Measurements from ENCODE around the gene CADPS2.

CADPS2 gene

GRCh38 chr7:122600630-122601029, 285.6 kb downstream of the CADPS2 start:
- no peak for DNase-seq (ENCODE audit: low spot score)

GRCh38 chr7:122600042-122600441, 286.2 kb downstream of the CADPS2 start:
- DNase-seq (ENCODE audit: low spot score) = no peak

GRCh38 chr7:122597277-122597676, 289.0 kb downstream of the CADPS2 start:
- DNase-seq (ENCODE audit: low spot score) = no peak

GRCh38 chr7:122595885-122596284, 290.4 kb downstream of the CADPS2 start:
- DNase-seq (ENCODE audit: low spot score) = no peak

GRCh38 chr7:122588621-122589020, 297.6 kb downstream of the CADPS2 start:
- no peak for DNase-seq (ENCODE audit: low spot score)

GRCh38 chr7:122584676-122585251, 301.5 kb downstream of the CADPS2 start:
- no peak for DNase-seq (ENCODE audit: low spot score)

GRCh38 chr7:122578350-122578749, 307.9 kb downstream of the CADPS2 start:
- no peak for DNase-seq (ENCODE audit: low spot score)

- no peak for DNase-seq (ENCODE audit: low spot score)
Measured at GRCh38 chr7:122577449-122578003, 308.7 kb downstream of the CADPS2 start.

- no peak for DNase-seq (ENCODE audit: low spot score)
Measured at GRCh38 chr7:122572706-122573105, 313.6 kb downstream of the CADPS2 start.

- no peak for DNase-seq (ENCODE audit: low spot score)
Measured at GRCh38 chr7:122561326-122561725, 324.9 kb downstream of the CADPS2 start.

GRCh38 chr7:122556873-122557542, 329.3 kb downstream of the CADPS2 start:
- no peak for DNase-seq (ENCODE audit: low spot score)

GRCh38 chr7:122556219-122556618, 330.0 kb downstream of the CADPS2 start:
- DNase-seq (ENCODE audit: low spot score) = no peak

- DNase-seq (ENCODE audit: low spot score) = no peak
Measured at GRCh38 chr7:122553761-122554160, 332.5 kb downstream of the CADPS2 start.

- DNase-seq (ENCODE audit: low spot score) = no peak
Measured at GRCh38 chr7:122552769-122553168, 333.5 kb downstream of the CADPS2 start.

- DNase-seq (ENCODE audit: low spot score) = no peak
Measured at GRCh38 chr7:122550545-122550944, 335.7 kb downstream of the CADPS2 start.

GRCh38 chr7:122549578-122549977, 336.7 kb downstream of the CADPS2 start:
- no peak for DNase-seq (ENCODE audit: low spot score)

GRCh38 chr7:122546496-122546895, 339.8 kb downstream of the CADPS2 start:
- DNase-seq (ENCODE audit: low spot score) = no peak

- DNase-seq (ENCODE audit: low spot score) = no peak
Measured at GRCh38 chr7:122544463-122544862, 341.8 kb downstream of the CADPS2 start.

GRCh38 chr7:122543891-122544290, 342.4 kb downstream of the CADPS2 start:
- no peak for DNase-seq (ENCODE audit: low spot score)

GRCh38 chr7:122543166-122543565, 343.1 kb downstream of the CADPS2 start:
- DNase-seq (ENCODE audit: low spot score) = no peak

GRCh38 chr7:122535086-122535485, 351.2 kb downstream of the CADPS2 start:
- DNase-seq (ENCODE audit: low spot score) = no peak

GRCh38 chr7:122532406-122533269, 353.6 kb downstream of the CADPS2 start:
- no peak for DNase-seq (ENCODE audit: low spot score)

All from hematopoietic multipotent progenitor cell treated with erythropoietin and hydrocortisone succinate and interleukin-3 and kit ligand, for 17 days (in vitro differentiated cells).